Measurements from ENCODE around the gene RAMP1. TPM values are rescaled to one million over a fixed set of nuclear protein-coding genes. Genes with fewer than 3 reads are reported as not detected.
A peak's percentile ranks its signal among the peaks of the same experiment; 100 is the strongest.
"Not testable (repeated sequence)": the region's sequence is repeated elsewhere in the genome, so short reads cannot be mapped to it uniquely, and the experiment has no call there.

RAMP1 gene
- total RNA-seq, 1 donor from 2014 or later = 2.1 TPM

- H3K4me1 Mint-ChIP-seq = peaks cover 7% of the 10 kb centered on the region
These were observed 24.1 kb upstream of the RAMP1 start for GRCh38 chr2:237835372-237835771.

GRCh38 chr2:237841051-237841450 is 18.4 kb upstream of the RAMP1 start:
- no peak for DNase-seq (ENCODE audit: low spot score in 2 of 2, unreplicated experiment in 2 of 2)
- H3K36me3 Mint-ChIP-seq = no peaks in the 10 kb centered on the region
- no peak for TF ChIP-seq CTCF (IDR thresholded peaks at IDR 0.05; ENCODE audit: unreplicated experiment)
- peaks cover 15% of the 10 kb centered on the region for H3K27me3 Mint-ChIP-seq (ENCODE audit: low read depth)
- H3K9me3 Mint-ChIP-seq = peaks cover 21% of the 10 kb centered on the region
- H3K4me1 Mint-ChIP-seq = no peaks in the 10 kb centered on the region
- no peak overlapping the region for H3K27ac Mint-ChIP-seq
- H3K4me3 Mint-ChIP-seq = no peak overlapping the region

More at GRCh38 chr2:237835372-237835771, 24.1 kb upstream of the RAMP1 start:
- peaks cover 9% of the 10 kb centered on the region for H3K27me3 Mint-ChIP-seq (ENCODE audit: low read depth)
- DNase-seq (ENCODE audit: low spot score in 2 of 2, unreplicated experiment in 2 of 2) = no peak
- H3K4me3 Mint-ChIP-seq = no peak overlapping the region
- H3K9me3 Mint-ChIP-seq = peaks cover 3% of the 10 kb centered on the region
- H3K27ac Mint-ChIP-seq = no peak overlapping the region
- no peaks in the 10 kb centered on the region for H3K36me3 Mint-ChIP-seq
- TF ChIP-seq CTCF (IDR thresholded peaks at IDR 0.05; ENCODE audit: unreplicated experiment) = no peak

- Mint-ChIP-seq H3K9me3 (peaks cover 22% of the 10 kb centered on the region), H3K27me3 (ENCODE audit: low read depth) (peaks cover 26% of the 10 kb centered on the region)
- not testable (repeated sequence) for H3K4me3 Mint-ChIP-seq; H3K27ac Mint-ChIP-seq; DNase-seq (ENCODE audit: low spot score in 2 of 2, unreplicated experiment in 2 of 2); H3K4me1 Mint-ChIP-seq; H3K36me3 Mint-ChIP-seq
These were observed 10.5 kb upstream of the RAMP1 start for GRCh38 chr2:237848940-237849339.

- H3K27ac Mint-ChIP-seq = no peak overlapping the region
- no peaks in the 10 kb centered on the region for H3K36me3 Mint-ChIP-seq
- peaks cover 8% of the 10 kb centered on the region for H3K4me1 Mint-ChIP-seq
- no peak for DNase-seq (ENCODE audit: low spot score in 2 of 2, unreplicated experiment in 2 of 2)
- no peak overlapping the region for H3K4me3 Mint-ChIP-seq
- H3K9me3 Mint-ChIP-seq = no peaks in the 10 kb centered on the region
- H3K27me3 Mint-ChIP-seq (ENCODE audit: low read depth) = peaks cover 55% of the 10 kb centered on the region
- TF ChIP-seq CTCF (IDR thresholded peaks at IDR 0.05; ENCODE audit: unreplicated experiment) = no peak
These were observed 5.1 kb upstream of the RAMP1 start for GRCh38 chr2:237854295-237854694.

- Mint-ChIP-seq H3K36me3 (no peaks in the 10 kb centered on the region), H3K9me3 (no peaks in the 10 kb centered on the region), H3K4me1 (peaks cover 20% of the 10 kb centered on the region), H3K27ac (no peak overlapping the region), H3K27me3 (ENCODE audit: low read depth) (peaks cover 80% of the 10 kb centered on the region), H3K4me3 (no peak overlapping the region)
- no peak for TF ChIP-seq CTCF (IDR thresholded peaks at IDR 0.05; ENCODE audit: unreplicated experiment)
- no peak for DNase-seq (ENCODE audit: low spot score in 2 of 2, unreplicated experiment in 2 of 2)
These were observed 1.6 kb upstream of the RAMP1 start for GRCh38 chr2:237857791-237858190.

GRCh38 chr2:237858294-237859081 is 935 bp upstream of the RAMP1 start:
- Mint-ChIP-seq H3K4me3 (peak overlapping the region; percentile 71), H3K27ac (no peak overlapping the region), H3K9me3 (no peaks in the 10 kb centered on the region), H3K36me3 (no peaks in the 10 kb centered on the region), H3K4me1 (peaks cover 20% of the 10 kb centered on the region), H3K27me3 (ENCODE audit: low read depth) (peaks cover 81% of the 10 kb centered on the region)
- TF ChIP-seq CTCF (IDR thresholded peaks at IDR 0.05; ENCODE audit: unreplicated experiment) = no peak
- DNase-seq (ENCODE audit: low spot score in 2 of 2, unreplicated experiment in 2 of 2) = peak in 1 of 2 experiments; percentile 65
